ENCODE data around the gene FGGY. TPM values are rescaled to one million over a fixed set of nuclear protein-coding genes. Genes with fewer than 3 reads are reported as not detected.
A peak's percentile ranks its signal among the peaks of the same experiment; 100 is the strongest.

The FGGY gene
- total and polyA plus RNA-seq, 2 donors = 15.6 to 25.3 TPM

DNA sequence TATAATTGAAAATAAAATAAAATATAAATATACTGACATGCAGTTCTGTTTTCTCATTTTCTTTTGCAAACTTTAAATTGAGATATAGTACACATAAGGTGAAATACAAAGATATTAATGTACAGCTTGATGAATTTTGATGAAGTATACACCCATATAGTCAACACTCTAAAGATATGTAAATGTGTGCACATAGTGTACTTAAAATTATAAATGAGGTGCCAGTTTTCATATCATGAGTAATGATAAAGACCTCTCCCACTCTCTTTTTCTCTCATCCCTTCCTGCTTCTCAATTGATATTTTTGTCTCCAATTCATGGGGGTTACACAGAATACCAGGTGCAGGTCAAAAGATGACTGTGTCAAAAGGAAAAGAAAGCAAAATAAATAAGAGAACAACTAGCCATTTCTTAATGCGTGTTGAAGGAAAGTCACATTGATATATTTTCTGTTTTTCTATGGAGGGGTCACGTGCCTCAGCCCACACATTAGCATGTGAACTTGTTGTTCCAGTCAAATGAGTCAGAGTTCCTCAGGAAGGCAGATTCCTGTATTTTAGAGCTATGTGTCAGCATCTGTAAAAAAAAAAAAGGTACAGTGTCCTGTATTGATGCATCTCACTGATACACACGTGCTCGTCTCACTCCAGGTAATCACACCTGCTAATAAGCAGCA lies 453.6 kb downstream of the FGGY start:
- no peaks in the 10 kb centered on the region for H3K36me3 ChIP-seq (ENCODE audit: control insufficient read depth in 2 of 2, insufficient read depth in 2 of 2, low read length in 1 of 2)
- H3K4me3 ChIP-seq (ENCODE audit: low read length in 2 of 2) = no peak overlapping the region
- H3K4me1 ChIP-seq (ENCODE audit: control insufficient read depth in 2 of 2, insufficient read depth in 2 of 2, low read length in 2 of 2) = no peaks in the 10 kb centered on the region
- no peaks in the 10 kb centered on the region for H3K27me3 ChIP-seq (ENCODE audit: control insufficient read depth in 2 of 2, insufficient read depth in 1 of 2, low read length in 1 of 2)
- H3K9me3 ChIP-seq (ENCODE audit: control insufficient read depth in 2 of 2, insufficient read depth in 1 of 2, low read length in 1 of 2) = no peaks in the 10 kb centered on the region
- no peak for DNase-seq (ENCODE audit: low read depth in 6 of 9, low spot score in 9 of 9)
- no peak overlapping the region for H3K27ac ChIP-seq (ENCODE audit: low read depth in 1 of 2, low read length in 1 of 2)
- WGBS = 93% methylated on average over 4 of the region's 4 CpGs

DNA sequence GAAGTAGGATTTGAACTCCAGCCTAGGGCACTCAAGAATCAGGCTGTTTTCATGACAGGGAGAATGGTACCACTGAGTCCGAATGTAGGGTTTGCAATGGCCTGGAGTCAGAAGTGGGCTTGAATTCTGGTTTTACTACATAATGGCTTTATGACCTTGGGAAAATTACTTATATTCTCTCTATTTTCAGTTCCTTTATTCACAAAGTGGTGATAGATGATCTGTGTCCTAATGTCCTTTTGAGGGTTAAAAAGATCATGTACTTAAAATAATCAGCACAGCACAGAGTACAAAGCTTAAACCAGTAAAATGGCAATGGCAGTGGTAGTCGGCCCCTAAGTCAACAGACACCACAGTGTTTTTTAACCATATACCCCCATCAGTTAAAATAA lies 454.1 kb downstream of the FGGY start:
- Histone ChIP-seq H3K4me1 (ENCODE audit: control insufficient read depth in 2 of 2, insufficient read depth in 2 of 2, low read length in 2 of 2) (no peaks in the 10 kb centered on the region), H3K9me3 (ENCODE audit: control insufficient read depth in 2 of 2, insufficient read depth in 1 of 2, low read length in 1 of 2) (no peaks in the 10 kb centered on the region), H3K4me3 (ENCODE audit: low read length in 2 of 2) (no peak overlapping the region), H3K27ac (ENCODE audit: low read depth in 1 of 2, low read length in 1 of 2) (no peak overlapping the region), H3K27me3 (ENCODE audit: control insufficient read depth in 2 of 2, insufficient read depth in 1 of 2, low read length in 1 of 2) (no peaks in the 10 kb centered on the region), H3K36me3 (ENCODE audit: control insufficient read depth in 2 of 2, insufficient read depth in 2 of 2, low read length in 1 of 2) (no peaks in the 10 kb centered on the region)
- WGBS = 100% methylated on average over 2 of the region's 2 CpGs
- DNase-seq (ENCODE audit: low read depth in 6 of 9, low spot score in 9 of 9) = no peak

DNA sequence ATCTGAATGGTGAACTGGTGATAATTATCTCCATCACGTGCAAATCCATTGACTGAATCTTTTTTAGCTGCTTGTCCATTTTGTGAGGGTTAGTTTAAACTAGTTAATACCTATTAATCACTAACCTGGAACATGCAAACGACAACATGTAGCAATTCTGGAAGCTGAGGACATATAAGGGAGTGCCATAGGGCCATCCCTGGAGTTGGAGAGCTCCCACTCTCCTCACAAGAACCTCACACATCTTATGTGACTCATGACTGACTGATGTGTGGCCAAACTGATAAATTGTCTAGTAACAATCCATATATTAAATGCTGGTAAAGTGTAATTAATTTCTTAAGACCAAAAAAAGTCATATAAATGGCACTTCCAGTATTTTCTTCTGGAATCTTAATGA lies 454.9 kb downstream of the FGGY start:
- DNase-seq (ENCODE audit: low read depth in 6 of 9, low spot score in 9 of 9) = no peak
- WGBS = 88% methylated on average over 2 of the region's 2 CpGs
- no peak overlapping the region for H3K4me3 ChIP-seq (ENCODE audit: low read length in 2 of 2)

DNA sequence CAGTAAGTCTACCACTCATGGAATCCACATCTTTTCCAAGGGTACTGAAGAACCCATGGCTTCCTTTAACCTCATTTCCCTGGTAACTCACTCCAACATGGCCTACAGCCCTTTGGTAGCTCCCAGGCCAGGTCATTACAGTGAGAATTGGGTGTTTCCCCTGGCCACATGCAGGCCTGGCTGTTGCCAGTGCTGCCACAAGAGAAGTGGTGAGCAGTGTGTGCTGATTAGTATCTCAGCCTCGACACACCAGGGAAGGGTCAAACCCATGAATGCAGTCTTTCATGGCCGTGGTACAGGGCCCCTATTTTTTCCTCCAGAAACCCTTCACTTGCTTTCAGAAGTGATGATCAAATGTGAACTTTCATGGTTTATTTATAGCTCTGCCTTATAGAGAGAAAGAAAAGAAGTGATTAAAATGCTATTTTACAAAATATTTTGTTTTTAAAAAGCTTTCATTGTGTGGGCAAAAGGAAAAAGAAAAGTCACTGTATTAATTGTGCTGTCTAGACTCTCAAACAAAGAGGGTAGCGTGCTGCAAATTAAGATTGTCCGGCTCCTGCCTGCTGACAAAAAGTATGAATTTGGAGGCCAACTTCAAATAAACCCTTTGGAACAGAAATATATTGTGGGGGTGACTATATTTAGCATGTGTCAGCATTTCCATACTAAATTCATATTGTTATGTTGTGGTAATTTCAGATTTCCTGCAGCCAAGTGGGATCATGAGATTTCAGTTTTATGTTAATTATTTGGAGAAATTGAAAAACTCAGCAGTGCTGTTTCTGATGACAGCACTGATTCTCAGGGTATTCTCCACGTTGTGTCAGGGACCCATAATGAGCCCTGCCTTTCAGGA lies 455.9 kb downstream of the FGGY start:
- no peak for DNase-seq (ENCODE audit: low read depth in 6 of 9, low spot score in 9 of 9)
- Histone ChIP-seq H3K27me3 (ENCODE audit: control insufficient read depth in 2 of 2, insufficient read depth in 1 of 2, low read length in 1 of 2) (no peaks in the 10 kb centered on the region), H3K4me3 (ENCODE audit: low read length in 2 of 2) (no peak overlapping the region), H3K36me3 (ENCODE audit: control insufficient read depth in 2 of 2, insufficient read depth in 2 of 2, low read length in 1 of 2) (no peaks in the 10 kb centered on the region), H3K9me3 (ENCODE audit: control insufficient read depth in 2 of 2, insufficient read depth in 1 of 2, low read length in 1 of 2) (no peaks in the 10 kb centered on the region), H3K4me1 (ENCODE audit: control insufficient read depth in 2 of 2, insufficient read depth in 2 of 2, low read length in 2 of 2) (no peaks in the 10 kb centered on the region), H3K27ac (ENCODE audit: low read depth in 1 of 2, low read length in 1 of 2) (no peak overlapping the region)
- WGBS = 89% methylated on average over 5 of the region's 5 CpGs

More for the DNA sequence above, 454.9 kb downstream of the FGGY start:
- H3K27ac ChIP-seq (ENCODE audit: low read depth in 1 of 2, low read length in 1 of 2) = no peak overlapping the region
- no peaks in the 10 kb centered on the region for H3K36me3 ChIP-seq (ENCODE audit: control insufficient read depth in 2 of 2, insufficient read depth in 2 of 2, low read length in 1 of 2)
- no peaks in the 10 kb centered on the region for H3K4me1 ChIP-seq (ENCODE audit: control insufficient read depth in 2 of 2, insufficient read depth in 2 of 2, low read length in 2 of 2)
- no peaks in the 10 kb centered on the region for H3K9me3 ChIP-seq (ENCODE audit: control insufficient read depth in 2 of 2, insufficient read depth in 1 of 2, low read length in 1 of 2)
- no peaks in the 10 kb centered on the region for H3K27me3 ChIP-seq (ENCODE audit: control insufficient read depth in 2 of 2, insufficient read depth in 1 of 2, low read length in 1 of 2)

- 98% methylated on average over 9 of the region's 9 CpGs for WGBS
- Histone ChIP-seq H3K27me3 (ENCODE audit: control insufficient read depth in 2 of 2, insufficient read depth in 1 of 2, low read length in 1 of 2) (no peaks in the 10 kb centered on the region), H3K4me1 (ENCODE audit: control insufficient read depth in 2 of 2, insufficient read depth in 2 of 2, low read length in 2 of 2) (peaks cover 0 to 4% of the 10 kb centered on the region in 2 donors), H3K27ac (ENCODE audit: low read depth in 1 of 2, low read length in 1 of 2) (no peak overlapping the region), H3K9me3 (ENCODE audit: control insufficient read depth in 2 of 2, insufficient read depth in 1 of 2, low read length in 1 of 2) (no peaks in the 10 kb centered on the region), H3K4me3 (ENCODE audit: low read length in 2 of 2) (no peak overlapping the region), H3K36me3 (ENCODE audit: control insufficient read depth in 2 of 2, insufficient read depth in 2 of 2, low read length in 1 of 2) (no peaks in the 10 kb centered on the region)
- no peak for DNase-seq (ENCODE audit: low read depth in 6 of 9, low spot score in 9 of 9)
Observed at GRCh38 chr1:59755069-59755685, 458.3 kb downstream of the FGGY start.

- H3K4me1 ChIP-seq (ENCODE audit: control insufficient read depth in 2 of 2, insufficient read depth in 2 of 2, low read length in 2 of 2) = peaks cover 0 to 4% of the 10 kb centered on the region in 2 donors
- H3K9me3 ChIP-seq (ENCODE audit: control insufficient read depth in 2 of 2, insufficient read depth in 1 of 2, low read length in 1 of 2) = no peaks in the 10 kb centered on the region
- no peak for DNase-seq (ENCODE audit: low read depth in 6 of 9, low spot score in 9 of 9)
- H3K27ac ChIP-seq (ENCODE audit: low read depth in 1 of 2, low read length in 1 of 2) = no peak overlapping the region
- H3K4me3 ChIP-seq (ENCODE audit: low read length in 2 of 2) = no peak overlapping the region
- no peaks in the 10 kb centered on the region for H3K36me3 ChIP-seq (ENCODE audit: control insufficient read depth in 2 of 2, insufficient read depth in 2 of 2, low read length in 1 of 2)
- H3K27me3 ChIP-seq (ENCODE audit: control insufficient read depth in 2 of 2, insufficient read depth in 1 of 2, low read length in 1 of 2) = no peaks in the 10 kb centered on the region
- 95% methylated on average over 4 of the region's 4 CpGs for WGBS
Observed at GRCh38 chr1:59757197-59757747, 460.4 kb downstream of the FGGY start.

DNA sequence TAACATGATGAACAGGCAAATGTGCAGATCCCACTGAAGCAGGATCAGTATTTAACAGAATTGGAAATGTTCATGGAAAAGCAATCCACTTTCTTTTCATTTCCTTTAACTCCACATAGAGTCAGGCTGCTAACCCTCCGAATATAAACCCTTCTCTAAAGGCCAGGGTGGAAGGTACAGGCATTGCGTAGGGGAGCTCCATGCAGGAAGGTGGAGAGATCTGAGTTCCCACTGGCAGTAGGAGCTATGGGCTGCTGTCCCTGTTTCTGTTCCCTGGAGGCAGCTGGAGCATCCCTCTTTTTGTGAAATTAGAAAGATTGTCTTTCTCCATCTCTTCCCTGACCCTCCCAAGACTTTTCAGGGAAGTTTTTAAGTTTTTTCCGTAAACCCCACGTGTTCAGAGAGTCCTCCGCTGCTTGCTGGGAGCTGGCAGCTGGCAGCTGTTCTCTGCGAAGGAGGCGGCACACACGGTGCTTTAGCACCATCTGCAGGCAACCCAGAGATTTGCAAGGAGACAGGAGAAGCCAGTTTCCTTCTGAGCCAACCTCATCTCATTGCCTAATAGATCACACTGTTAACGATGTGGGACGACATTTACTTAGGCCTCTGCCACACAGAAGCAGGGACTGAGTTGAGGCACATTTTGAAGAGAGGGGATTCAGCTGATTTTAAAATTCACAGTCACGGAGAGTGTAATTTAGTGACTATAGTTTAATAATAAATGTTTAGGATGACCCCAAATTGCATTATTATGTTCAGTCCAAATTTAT lies 462.4 kb downstream of the FGGY start:
- Histone ChIP-seq H3K9me3 (ENCODE audit: control insufficient read depth in 2 of 2, insufficient read depth in 1 of 2, low read length in 1 of 2) (no peaks in the 10 kb centered on the region), H3K27me3 (ENCODE audit: control insufficient read depth in 2 of 2, insufficient read depth in 1 of 2, low read length in 1 of 2) (no peaks in the 10 kb centered on the region), H3K4me1 (ENCODE audit: control insufficient read depth in 2 of 2, insufficient read depth in 2 of 2, low read length in 2 of 2) (peaks cover 0 to 4% of the 10 kb centered on the region in 2 donors), H3K4me3 (ENCODE audit: low read length in 2 of 2) (no peak overlapping the region), H3K36me3 (ENCODE audit: control insufficient read depth in 2 of 2, insufficient read depth in 2 of 2, low read length in 1 of 2) (no peaks in the 10 kb centered on the region), H3K27ac (ENCODE audit: low read depth in 1 of 2, low read length in 1 of 2) (no peak overlapping the region)
- DNase-seq (ENCODE audit: low read depth in 6 of 9, low spot score in 9 of 9) = peak; percentile 39 to 84 (median 68)
- WGBS = 15% methylated on average over 11 of the region's 11 CpGs

DNA sequence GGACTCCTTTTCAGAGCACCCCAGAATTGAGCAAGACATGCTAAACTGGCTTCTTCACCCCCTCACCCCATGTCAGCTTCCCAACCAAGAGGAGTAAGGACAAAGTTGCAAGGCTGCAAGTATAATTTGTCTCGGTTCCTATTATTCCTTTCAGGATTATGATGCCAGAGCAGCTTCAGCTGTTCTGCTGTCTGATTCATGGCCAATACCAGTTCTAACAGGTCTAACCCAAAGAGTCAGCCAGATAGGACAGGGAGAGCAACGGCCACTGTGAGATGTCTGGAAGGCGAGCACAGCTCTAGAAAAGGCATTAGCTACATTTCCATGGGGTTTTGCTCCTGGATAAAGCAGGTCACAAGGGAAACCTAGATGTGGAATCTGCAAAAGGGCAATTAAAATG lies 464.5 kb downstream of the FGGY start:
- DNase-seq (ENCODE audit: low read depth in 6 of 9, low spot score in 9 of 9) = no peak
- H3K27me3 ChIP-seq (ENCODE audit: control insufficient read depth in 2 of 2, insufficient read depth in 1 of 2, low read length in 1 of 2) = no peaks in the 10 kb centered on the region
- H3K4me3 ChIP-seq (ENCODE audit: low read length in 2 of 2) = no peak overlapping the region
- H3K4me1 ChIP-seq (ENCODE audit: control insufficient read depth in 2 of 2, insufficient read depth in 2 of 2, low read length in 2 of 2) = peaks cover 0 to 5% of the 10 kb centered on the region in 2 donors
- no peak overlapping the region for H3K27ac ChIP-seq (ENCODE audit: low read depth in 1 of 2, low read length in 1 of 2)
- no peaks in the 10 kb centered on the region for H3K9me3 ChIP-seq (ENCODE audit: control insufficient read depth in 2 of 2, insufficient read depth in 1 of 2, low read length in 1 of 2)
- WGBS = 94% methylated on average over 3 of the region's 3 CpGs
- no peaks in the 10 kb centered on the region for H3K36me3 ChIP-seq (ENCODE audit: control insufficient read depth in 2 of 2, insufficient read depth in 2 of 2, low read length in 1 of 2)
